Stimulated activated naive CD8-positive, alpha-beta T cell treated with anti-CD3 and anti-CD28 coated beads, Interleukin-15, Interleukin-2, amounts not matched to agents 100 ng/mL and 50 ng/mL, for 24 hours (primary cell): ENCODE results near the gene MRPS14.

Experiments
- H3K27ac Mint-ChIP-seq: one replicate; pipeline ENCODE4 v1.8.0; 2021; ENCODE audit warnings: mild to moderate bottlenecking, mixed read lengths
- H3K27me3 Mint-ChIP-seq: one replicate; pipeline ENCODE4 v1.8.0; 2021; ENCODE audit warnings: mixed read lengths
- H3K36me3 Mint-ChIP-seq: one replicate; pipeline ENCODE4 v1.8.0; 2021; ENCODE audit warnings: low read depth, mixed read lengths
- H3K4me1 Mint-ChIP-seq: one replicate; pipeline ENCODE4 v1.8.0; 2021; ENCODE audit warnings: low read depth, mixed read lengths
- H3K4me3 Mint-ChIP-seq: one replicate; pipeline ENCODE4 v1.8.0; 2021; ENCODE audit warnings: mild to moderate bottlenecking, mixed read lengths
- H3K9me3 Mint-ChIP-seq: one replicate; pipeline ENCODE4 v1.8.0; 2021; ENCODE audit warnings: mixed read lengths

Gene MRPS14

GRCh38 chr1:174963529-174964125 lies 59.6 kb downstream of the MRPS14 start:
- H3K27me3 Mint-ChIP-seq: no peaks in the 10 kb centered on the region
- peaks cover 55% of the 10 kb centered on the region for H3K4me1 Mint-ChIP-seq
- no peak overlapping the region for H3K4me3 Mint-ChIP-seq
- H3K9me3 Mint-ChIP-seq: no peaks in the 10 kb centered on the region
- no peak overlapping the region for H3K27ac Mint-ChIP-seq
- no peaks in the 10 kb centered on the region for H3K36me3 Mint-ChIP-seq
